OCI-LY1 (cell line): Measurements from ENCODE around the gene CCDC47.

Source experiments
- H2AFZ ChIP-seq: fragments of 200-600 bp; sonication (generic), shearing (Covaris generic); 2 replicates; pipeline ENCODE4 v1.6.0; 2014; ENCODE audit warnings: antibody characterized with exemption, mild to moderate bottlenecking, low read length
- H3F3A ChIP-seq: fragments of 200-600 bp; sonication (generic), shearing (Covaris generic); 2 replicates; pipeline ENCODE4 v1.6.0; 2014; ENCODE audit warnings: mild to moderate bottlenecking, antibody characterized with exemption, low read length, moderate library complexity; ENCODE audit not compliant: insufficient read depth
- H3K27ac ChIP-seq: fragments of 200-600 bp; sonication (generic); 2 replicates; pipeline ENCODE4 v1.5.1; 2014; ENCODE audit warnings: low read length, mixed run types, mild to moderate bottlenecking, low read depth; ENCODE audit not compliant: poor library complexity, severe bottlenecking
- H3K27me3 ChIP-seq: fragments of 200-600 bp; sonication (generic); 2 replicates; pipeline ENCODE4 v1.6.0; 2014; ENCODE audit warnings: antibody characterized with exemption, mild to moderate bottlenecking, low read length, moderate library complexity; ENCODE audit not compliant: insufficient read depth
- H3K36me3 ChIP-seq: fragments of 200-600 bp; sonication (generic); 2 replicates; pipeline ENCODE4 v1.6.1; 2014; ENCODE audit warnings: mild to moderate bottlenecking, antibody characterized with exemption, low read length, moderate library complexity, mixed read lengths; ENCODE audit not compliant: insufficient read depth
- H3K4me1 ChIP-seq: fragments of 200-600 bp; sonication (generic); 2 replicates; pipeline ENCODE4 v1.5.1; 2014; ENCODE audit warnings: mild to moderate bottlenecking, low read length, moderate library complexity; ENCODE audit not compliant: insufficient read depth, severe bottlenecking
- H3K4me2 ChIP-seq: fragments of 200-600 bp; sonication (generic), shearing (Covaris generic); 2 replicates; pipeline ENCODE4 v1.6.1; 2014; ENCODE audit warnings: low read length
- H3K4me3 ChIP-seq: fragments of 200-600 bp; sonication (generic); 2 replicates; pipeline ENCODE4 v1.5.1; 2014; ENCODE audit warnings: low read length, low read depth, mild to moderate bottlenecking, mixed read lengths; ENCODE audit not compliant: poor library complexity, severe bottlenecking
- H3K79me2 ChIP-seq: fragments of 200-600 bp; shearing (Covaris generic); 2 replicates; pipeline ENCODE4 v1.6.1; 2016; ENCODE audit warnings: mixed run types, low read length, mixed read lengths; ENCODE audit not compliant: insufficient read depth
- H3K9ac ChIP-seq: fragments of 200-600 bp; sonication (generic), shearing (Covaris generic); 2 replicates; pipeline ENCODE4 v1.6.1; 2014; ENCODE audit warnings: mild to moderate bottlenecking, low read length, mixed read lengths
- H3K9me2 ChIP-seq: fragments of 200-600 bp; sonication (generic), shearing (Covaris generic); 2 replicates; pipeline ENCODE4 v1.6.1; 2014; ENCODE audit warnings: low read depth, mild to moderate bottlenecking, low read length, mixed read lengths
- H3K9me3 ChIP-seq: fragments of 200-600 bp; shearing (Covaris generic); 2 replicates; pipeline ENCODE4 v1.6.1; 2014; ENCODE audit warnings: low read length, mixed read lengths
- H4K20me1 ChIP-seq: fragments of 200-600 bp; sonication (generic), shearing (Covaris generic); 2 replicates; pipeline ENCODE4 v1.6.0; 2016; ENCODE audit warnings: mild to moderate bottlenecking, low read length; ENCODE audit not compliant: insufficient read depth
- EZH2 ChIP-seq: fragments of 200-600 bp; sonication (generic), shearing (Covaris generic); IDR thresholded peaks from 2 replicates; pipeline ENCODE4 v1.8.0; 2017; ENCODE audit warnings: borderline replicate concordance, mixed run types, mild to moderate bottlenecking, antibody characterized with exemption, low read length, moderate library complexity, mixed read lengths
- TF ChIP-seq, protein P1 (sequence below): fragments of 200-600 bp; sonication (generic), shearing (Covaris generic); IDR thresholded peaks from 2 replicates; pipeline ENCODE4 v1.5.1; 2017; ENCODE audit warnings: mild to moderate bottlenecking, antibody characterized with exemption, low read length, moderate library complexity, mixed read lengths

CCDC47 gene

DNA sequence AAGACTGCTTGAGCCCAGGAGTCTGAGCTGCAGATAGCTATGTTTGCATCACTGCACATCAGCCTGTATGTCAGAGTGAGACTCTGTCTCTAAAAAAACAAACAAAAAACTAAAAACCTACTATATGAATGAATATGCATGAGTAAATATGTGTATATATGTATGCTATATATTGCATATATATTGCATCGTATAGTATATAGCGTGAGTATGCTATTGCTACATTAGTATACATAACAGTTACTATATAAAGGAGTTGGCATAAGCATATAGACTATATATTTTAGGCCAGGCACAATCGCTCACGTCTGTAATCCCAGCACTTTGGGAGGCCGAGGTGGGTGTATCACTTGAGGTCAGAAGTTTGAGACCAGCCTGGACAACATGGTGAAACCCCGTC lies 16.7 kb upstream of the CCDC47 start:
- Histone ChIP-seq H3K4me1 (no peaks in the 10 kb centered on the region), H3K9ac (no peak overlapping the region), H3K4me3 (no peak overlapping the region), H3F3A (no peaks in the 10 kb centered on the region), H3K27ac (no peak overlapping the region), H2AFZ (no peak overlapping the region), H4K20me1 (no peaks in the 10 kb centered on the region), H3K9me2 (no peaks in the 10 kb centered on the region), H3K9me3 (no peaks in the 10 kb centered on the region), H3K36me3 (peaks cover 95% of the 10 kb centered on the region), H3K27me3 (no peaks in the 10 kb centered on the region), H3K79me2 (peaks cover 13% of the 10 kb centered on the region), H3K4me2 (no peak overlapping the region)
- no peak for TF ChIP-seq EZH2
- TF ChIP-seq, protein P1, sequence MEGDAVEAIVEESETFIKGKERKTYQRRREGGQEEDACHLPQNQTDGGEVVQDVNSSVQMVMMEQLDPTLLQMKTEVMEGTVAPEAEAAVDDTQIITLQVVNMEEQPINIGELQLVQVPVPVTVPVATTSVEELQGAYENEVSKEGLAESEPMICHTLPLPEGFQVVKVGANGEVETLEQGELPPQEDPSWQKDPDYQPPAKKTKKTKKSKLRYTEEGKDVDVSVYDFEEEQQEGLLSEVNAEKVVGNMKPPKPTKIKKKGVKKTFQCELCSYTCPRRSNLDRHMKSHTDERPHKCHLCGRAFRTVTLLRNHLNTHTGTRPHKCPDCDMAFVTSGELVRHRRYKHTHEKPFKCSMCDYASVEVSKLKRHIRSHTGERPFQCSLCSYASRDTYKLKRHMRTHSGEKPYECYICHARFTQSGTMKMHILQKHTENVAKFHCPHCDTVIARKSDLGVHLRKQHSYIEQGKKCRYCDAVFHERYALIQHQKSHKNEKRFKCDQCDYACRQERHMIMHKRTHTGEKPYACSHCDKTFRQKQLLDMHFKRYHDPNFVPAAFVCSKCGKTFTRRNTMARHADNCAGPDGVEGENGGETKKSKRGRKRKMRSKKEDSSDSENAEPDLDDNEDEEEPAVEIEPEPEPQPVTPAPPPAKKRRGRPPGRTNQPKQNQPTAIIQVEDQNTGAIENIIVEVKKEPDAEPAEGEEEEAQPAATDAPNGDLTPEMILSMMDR: no peak

- H3K9me2 ChIP-seq: no peaks in the 10 kb centered on the region
- H2AFZ ChIP-seq: no peak overlapping the region
- H3K36me3 ChIP-seq: peaks cover 88% of the 10 kb centered on the region
- no peak overlapping the region for H3K9ac ChIP-seq
- peaks cover 42% of the 10 kb centered on the region for H3K79me2 ChIP-seq
- H3K27me3 ChIP-seq: no peaks in the 10 kb centered on the region
- H3K27ac ChIP-seq: no peak overlapping the region
- no peaks in the 10 kb centered on the region for H4K20me1 ChIP-seq
- no peaks in the 10 kb centered on the region for H3K9me3 ChIP-seq
- H3F3A ChIP-seq: no peaks in the 10 kb centered on the region
- no peak overlapping the region for H3K4me2 ChIP-seq
- TF ChIP-seq, protein P1: no peak
- TF ChIP-seq EZH2: no peak
- H3K4me1 ChIP-seq: peaks cover 3% of the 10 kb centered on the region
- H3K4me3 ChIP-seq: no peak overlapping the region
Measured at GRCh38 chr17:63786971-63787711, 13.7 kb upstream of the CCDC47 start.

GRCh38 chr17:63786117-63786516 lies 12.7 kb upstream of the CCDC47 start:
- Histone ChIP-seq H3K4me2 (no peak overlapping the region), H2AFZ (no peak overlapping the region), H3K9me2 (no peaks in the 10 kb centered on the region), H4K20me1 (no peaks in the 10 kb centered on the region), H3K79me2 (peaks cover 49% of the 10 kb centered on the region), H3K36me3 (peaks cover 83% of the 10 kb centered on the region), H3K4me3 (no peak overlapping the region), H3K27ac (no peak overlapping the region), H3K9me3 (no peaks in the 10 kb centered on the region), H3K27me3 (no peaks in the 10 kb centered on the region), H3F3A (no peaks in the 10 kb centered on the region), H3K4me1 (peaks cover 4% of the 10 kb centered on the region), H3K9ac (no peak overlapping the region)
- TF ChIP-seq EZH2: no peak
- TF ChIP-seq, protein P1: no peak
